ENCODE results near the gene RANBP2. TPM values are rescaled to one million over a fixed set of nuclear protein-coding genes. Genes with fewer than 3 reads are reported as not detected.

The RANBP2 gene
- total and polyA plus RNA-seq, 2 donors (not counting 1 experiment from before 2014, with no cell fraction given) = 4.4 to 67.0 TPM

DNA sequence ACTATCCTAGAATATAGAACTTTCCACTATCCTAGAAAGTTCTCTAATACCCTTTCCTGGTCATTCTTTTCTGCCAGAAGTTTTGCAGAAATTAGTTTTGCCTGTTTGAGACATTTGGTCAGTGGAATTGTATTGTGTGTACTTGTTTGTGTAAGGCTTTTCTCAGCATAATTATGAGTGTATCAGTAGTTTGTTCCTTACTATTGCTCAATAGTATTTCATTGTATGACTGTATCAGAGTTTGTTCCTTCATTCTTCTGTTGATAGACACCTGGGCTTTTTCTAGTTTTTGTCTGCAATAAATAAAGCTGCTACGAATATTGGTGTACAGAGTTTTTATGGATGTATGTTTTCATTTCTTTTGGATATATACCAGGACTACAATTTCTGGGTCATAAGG, 94.5 kb downstream of the RANBP2 start:
- no peak overlapping the region for H3K4me2 ChIP-seq (replicated peaks; ENCODE audit: low read depth, low read length, poor library complexity, severe bottlenecking)
- H3K4me1 ChIP-seq (ENCODE audit: control insufficient read depth in 2 of 2, insufficient read depth in 2 of 2, low read length in 2 of 2) = no peaks in the 10 kb centered on the region
- H3K27ac ChIP-seq (ENCODE audit: low read length in 2 of 2) = no peak overlapping the region
- no peak overlapping the region for H3K9ac ChIP-seq (ENCODE audit: low read length)
- H3K9me3 ChIP-seq (ENCODE audit: control extremely low read depth in 1 of 3, control insufficient read depth in 2 of 3, insufficient read depth in 1 of 3, low read length in 2 of 3) = peaks cover 3 to 11% (median 8%) of the 10 kb centered on the region in 3 donors
- TF ChIP-seq, protein P1, sequence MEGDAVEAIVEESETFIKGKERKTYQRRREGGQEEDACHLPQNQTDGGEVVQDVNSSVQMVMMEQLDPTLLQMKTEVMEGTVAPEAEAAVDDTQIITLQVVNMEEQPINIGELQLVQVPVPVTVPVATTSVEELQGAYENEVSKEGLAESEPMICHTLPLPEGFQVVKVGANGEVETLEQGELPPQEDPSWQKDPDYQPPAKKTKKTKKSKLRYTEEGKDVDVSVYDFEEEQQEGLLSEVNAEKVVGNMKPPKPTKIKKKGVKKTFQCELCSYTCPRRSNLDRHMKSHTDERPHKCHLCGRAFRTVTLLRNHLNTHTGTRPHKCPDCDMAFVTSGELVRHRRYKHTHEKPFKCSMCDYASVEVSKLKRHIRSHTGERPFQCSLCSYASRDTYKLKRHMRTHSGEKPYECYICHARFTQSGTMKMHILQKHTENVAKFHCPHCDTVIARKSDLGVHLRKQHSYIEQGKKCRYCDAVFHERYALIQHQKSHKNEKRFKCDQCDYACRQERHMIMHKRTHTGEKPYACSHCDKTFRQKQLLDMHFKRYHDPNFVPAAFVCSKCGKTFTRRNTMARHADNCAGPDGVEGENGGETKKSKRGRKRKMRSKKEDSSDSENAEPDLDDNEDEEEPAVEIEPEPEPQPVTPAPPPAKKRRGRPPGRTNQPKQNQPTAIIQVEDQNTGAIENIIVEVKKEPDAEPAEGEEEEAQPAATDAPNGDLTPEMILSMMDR (IDR thresholded peaks at IDR 0.05) = no peak
- no peak for TF ChIP-seq EZH2 (IDR thresholded peaks at IDR 0.05; ENCODE audit: borderline replicate concordance, insufficient read depth, low read depth, low read length, poor library complexity, severe bottlenecking)
- ChIA-PET CTCF (no interaction called here), POLR2A (no interaction called here)
- H2AFZ ChIP-seq (ENCODE audit: insufficient read depth, low read depth, low read length, poor library complexity, severe bottlenecking) = no peak overlapping the region
- ATAC-seq (ENCODE audit: low read depth) = no peak
- DNase-seq = no peak
- H3K4me3 ChIP-seq (ENCODE audit: control extremely low read depth in 1 of 5, extremely low read depth in 1 of 5, insufficient read depth in 1 of 5, low read depth in 2 of 5, low read length in 4 of 5) = no peak overlapping the region
- intact Hi-C loops (cut with micrococcal nuclease) = no loop called here
- Mint-ChIP-seq H3K27ac (no peak overlapping the region), H3K4me1 (no peaks in the 10 kb centered on the region), H3K4me3 (no peak overlapping the region), H3K9me3 (ENCODE audit: insufficient read depth) (peaks cover 8% of the 10 kb centered on the region), H3K27me3 (no peaks in the 10 kb centered on the region)
- H3K36me3 ChIP-seq (replicated peaks in 1 of 2; ENCODE audit: control extremely low read depth in 1 of 2, control insufficient read depth in 1 of 2, extremely low read depth in 1 of 2, insufficient read depth in 2 of 2, low read length in 1 of 2) = peaks cover 3 to 24% of the 10 kb centered on the region in 2 experiments
- no CpG with 5 or more reads among the region's 1 CpG for WGBS (ENCODE audit: insufficient coverage)
- no peaks in the 10 kb centered on the region for H3K27me3 ChIP-seq (replicated peaks in 1 of 4; ENCODE audit: control extremely low read depth in 1 of 4, control insufficient read depth in 3 of 4, insufficient read depth in 4 of 4, low read length in 3 of 4)
- H4K20me1 ChIP-seq (ENCODE audit: control insufficient read depth, insufficient read depth, low read length, poor library complexity, severe bottlenecking) = no peaks in the 10 kb centered on the region
- no peaks in the 10 kb centered on the region for H3K79me2 ChIP-seq (ENCODE audit: control insufficient read depth, insufficient read depth, low read length)

GRCh38 chr2:108820482-108820881, 101.2 kb downstream of the RANBP2 start:
- no peaks in the 10 kb centered on the region for H3K27me3 ChIP-seq (replicated peaks in 1 of 4; ENCODE audit: control extremely low read depth in 1 of 4, control insufficient read depth in 3 of 4, insufficient read depth in 4 of 4, low read length in 3 of 4)
- Mint-ChIP-seq H3K9me3 (ENCODE audit: insufficient read depth) (no peaks in the 10 kb centered on the region), H3K4me1 (no peaks in the 10 kb centered on the region), H3K27me3 (no peaks in the 10 kb centered on the region), H3K27ac (no peak overlapping the region), H3K4me3 (no peak overlapping the region)
- no peaks in the 10 kb centered on the region for H3K4me1 ChIP-seq (ENCODE audit: control insufficient read depth in 2 of 2, insufficient read depth in 2 of 2, low read length in 2 of 2)
- no peaks in the 10 kb centered on the region for H3K79me2 ChIP-seq (ENCODE audit: control insufficient read depth, insufficient read depth, low read length)
- H3K27ac ChIP-seq (ENCODE audit: low read length in 2 of 2) = no peak overlapping the region
- H4K20me1 ChIP-seq (ENCODE audit: control insufficient read depth, insufficient read depth, low read length, poor library complexity, severe bottlenecking) = no peaks in the 10 kb centered on the region
- H3K4me3 ChIP-seq (ENCODE audit: control extremely low read depth in 1 of 5, extremely low read depth in 1 of 5, insufficient read depth in 1 of 5, low read depth in 2 of 5, low read length in 4 of 5) = no peak overlapping the region
- ATAC-seq (ENCODE audit: low read depth) (no peak), DNase-seq (no peak)
- TF ChIP-seq EZH2 (IDR thresholded peaks at IDR 0.05; ENCODE audit: borderline replicate concordance, insufficient read depth, low read depth, low read length, poor library complexity, severe bottlenecking) = no peak
- TF ChIP-seq, protein P1 (IDR thresholded peaks at IDR 0.05) = no peak
- no peak overlapping the region for H3K9ac ChIP-seq (ENCODE audit: low read length)
- intact Hi-C loops (cut with micrococcal nuclease) = no loop called here
- peaks cover 0 to 6% (median 3%) of the 10 kb centered on the region in 3 donors for H3K9me3 ChIP-seq (ENCODE audit: control extremely low read depth in 1 of 3, control insufficient read depth in 2 of 3, insufficient read depth in 1 of 3, low read length in 2 of 3)
- CTCF ChIA-PET = no interaction called here
- WGBS (ENCODE audit: insufficient coverage) = no CpG with 5 or more reads among the region's 2 CpGs
- H3K36me3 ChIP-seq (replicated peaks in 1 of 2; ENCODE audit: control extremely low read depth in 1 of 2, control insufficient read depth in 1 of 2, extremely low read depth in 1 of 2, insufficient read depth in 2 of 2, low read length in 1 of 2) = peaks cover 2 to 26% of the 10 kb centered on the region in 2 experiments
- POLR2A ChIA-PET = no interaction called here
- no peak overlapping the region for H3K4me2 ChIP-seq (replicated peaks; ENCODE audit: low read depth, low read length, poor library complexity, severe bottlenecking)
- no peak overlapping the region for H2AFZ ChIP-seq (ENCODE audit: insufficient read depth, low read depth, low read length, poor library complexity, severe bottlenecking)

Data from B cell (primary cell).